RWPE1 (cell line): ENCODE results near the gene C10orf71.

ENCODE experiments used
- CTCF ChIA-PET: fragments of 350-600 bp; sonication (Branson Sonifier 250); formaldehyde crosslinking; extraction: SDS; loops from one replicate; lab custom pipeline; 2021; lab: Yijun Ruan, JAX
- POLR2A ChIA-PET: fragments of 400-600 bp; formaldehyde crosslinking; extraction: SDS; loops from one replicate; lab custom pipeline; 2020; ENCODE audit warnings: antibody characterized with exemption; ENCODE audit not compliant: low non-redundant PET; lab: Yijun Ruan, JAX
- DNase-seq: peaks from one replicate; pipeline ENCODE4 v3.0.0; 2012; ENCODE audit warnings: low spot score
- H3K27ac ChIP-seq: fragments of 450-650 bp; 2 replicates; pipeline ENCODE4 v1.5.1; 2017
- TF ChIP-seq, protein P1 (sequence below): fragments of 450-650 bp; conservative IDR thresholded peaks from 2 replicates; pipeline ENCODE4 v1.5.1; 2017; ENCODE audit warnings: low read depth, mild to moderate bottlenecking

Gene C10orf71, protein sequence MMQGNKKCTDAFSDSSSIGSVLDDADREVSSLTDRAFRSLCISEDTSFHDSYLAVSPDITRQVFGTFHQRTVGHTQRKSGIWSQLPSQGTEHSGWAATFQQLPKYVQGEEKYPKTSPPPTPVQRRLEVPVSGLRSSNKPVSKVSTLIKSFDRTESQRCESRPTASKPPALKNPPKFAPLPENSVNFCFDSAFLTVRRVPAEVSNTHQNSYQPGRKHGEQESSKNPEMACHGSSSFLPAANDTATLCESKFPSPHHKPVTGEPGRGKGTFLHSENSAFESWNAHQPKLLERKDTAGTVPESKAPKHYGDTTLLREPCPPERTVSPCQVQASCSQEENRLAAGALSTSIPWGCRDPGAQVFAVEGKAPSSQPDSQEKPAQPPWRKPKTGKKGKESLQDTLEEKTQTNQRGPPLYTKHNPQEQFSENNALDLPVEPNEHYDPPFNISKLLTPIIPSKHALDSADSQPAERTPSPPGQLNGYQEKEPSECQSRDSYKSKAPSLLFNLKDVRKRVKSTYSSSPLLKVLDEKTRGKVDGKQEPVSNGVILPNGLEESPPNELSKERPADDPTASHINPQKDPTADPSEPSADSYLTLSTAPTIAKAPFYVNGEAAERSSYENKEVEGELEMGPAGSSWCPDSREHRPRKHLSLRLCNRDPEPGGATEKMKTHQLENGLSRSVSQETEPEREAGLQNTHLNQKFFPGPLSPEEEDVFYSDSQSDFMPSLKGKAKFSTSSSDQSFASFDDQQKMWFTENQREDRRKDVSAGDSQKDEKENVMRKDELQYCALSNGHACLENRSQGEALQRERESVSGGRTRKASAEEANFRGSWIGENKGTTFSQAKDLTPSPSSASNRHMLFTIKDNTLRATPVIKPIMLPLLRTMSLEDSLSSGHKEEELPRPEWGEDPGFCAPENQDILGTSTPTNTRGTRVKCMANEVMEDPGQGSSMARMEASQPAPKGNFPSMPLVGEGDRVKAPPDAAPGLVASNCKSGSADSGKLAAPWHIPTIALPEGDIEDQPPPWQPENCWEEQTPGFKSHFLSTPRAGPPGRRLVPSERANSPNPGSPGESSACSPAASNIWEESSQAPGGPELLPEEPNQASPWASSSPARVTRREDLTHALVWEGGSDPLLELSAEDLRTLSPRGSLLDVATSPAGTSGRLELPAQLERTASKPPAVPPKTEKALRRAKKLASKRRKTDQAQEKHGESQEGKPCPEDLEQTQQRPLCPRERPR (N-terminal part only)

DNA sequence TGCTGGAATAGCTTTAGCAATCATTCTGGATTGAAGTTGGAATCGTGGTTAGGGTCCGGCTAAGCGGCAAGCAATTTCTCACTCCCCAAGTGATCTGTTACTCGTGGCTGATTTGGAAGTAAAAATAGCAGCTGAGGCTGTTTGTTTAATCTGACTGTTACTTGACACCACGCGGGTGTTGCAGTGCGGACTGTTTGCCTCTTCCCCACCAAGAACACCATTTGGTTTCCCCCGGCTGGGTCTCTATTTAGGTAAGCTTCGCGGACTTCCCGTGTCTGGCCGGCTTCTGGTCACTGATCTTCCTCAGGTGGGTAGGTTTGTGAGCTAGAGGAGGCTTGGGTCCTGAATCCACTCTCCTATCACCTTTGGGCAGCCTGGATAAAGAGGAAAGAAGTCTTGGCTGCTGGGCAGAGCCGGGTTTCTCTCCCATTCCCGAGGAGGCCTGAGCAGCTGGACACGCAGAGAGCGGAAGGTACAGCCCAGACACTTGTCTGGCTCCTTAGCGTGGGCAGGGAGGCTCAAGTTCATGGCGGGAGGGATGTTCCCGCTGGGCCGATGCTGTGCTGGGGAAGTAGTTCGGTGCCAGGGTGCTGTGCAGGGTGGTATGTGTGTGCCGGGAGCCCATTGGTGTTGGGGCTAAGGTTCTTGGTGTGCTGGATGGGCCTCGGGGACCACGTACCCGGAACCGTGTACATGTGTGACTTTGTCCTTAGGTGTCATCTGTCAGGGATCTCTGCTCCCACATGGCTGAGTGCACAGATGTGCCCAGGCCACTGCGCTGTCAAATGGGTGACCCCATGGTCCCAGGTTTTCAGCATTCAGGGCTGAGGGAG, at the start of gene C10orf71:
Gene C10orf71 (plus strand): TSS at position 188 of the 833 bp plus-strand sequence. CDS start 23,376 bp downstream, outside the sequence.
- H3K27ac ChIP-seq, result no peak within 1 kb of the TSS
- POLR2A ChIA-PET, result no interaction called here
- CTCF ChIA-PET, result no interaction called here
- TF ChIP-seq, protein P1, sequence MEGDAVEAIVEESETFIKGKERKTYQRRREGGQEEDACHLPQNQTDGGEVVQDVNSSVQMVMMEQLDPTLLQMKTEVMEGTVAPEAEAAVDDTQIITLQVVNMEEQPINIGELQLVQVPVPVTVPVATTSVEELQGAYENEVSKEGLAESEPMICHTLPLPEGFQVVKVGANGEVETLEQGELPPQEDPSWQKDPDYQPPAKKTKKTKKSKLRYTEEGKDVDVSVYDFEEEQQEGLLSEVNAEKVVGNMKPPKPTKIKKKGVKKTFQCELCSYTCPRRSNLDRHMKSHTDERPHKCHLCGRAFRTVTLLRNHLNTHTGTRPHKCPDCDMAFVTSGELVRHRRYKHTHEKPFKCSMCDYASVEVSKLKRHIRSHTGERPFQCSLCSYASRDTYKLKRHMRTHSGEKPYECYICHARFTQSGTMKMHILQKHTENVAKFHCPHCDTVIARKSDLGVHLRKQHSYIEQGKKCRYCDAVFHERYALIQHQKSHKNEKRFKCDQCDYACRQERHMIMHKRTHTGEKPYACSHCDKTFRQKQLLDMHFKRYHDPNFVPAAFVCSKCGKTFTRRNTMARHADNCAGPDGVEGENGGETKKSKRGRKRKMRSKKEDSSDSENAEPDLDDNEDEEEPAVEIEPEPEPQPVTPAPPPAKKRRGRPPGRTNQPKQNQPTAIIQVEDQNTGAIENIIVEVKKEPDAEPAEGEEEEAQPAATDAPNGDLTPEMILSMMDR, result no peak
- no peak for DNase-seq

DNA sequence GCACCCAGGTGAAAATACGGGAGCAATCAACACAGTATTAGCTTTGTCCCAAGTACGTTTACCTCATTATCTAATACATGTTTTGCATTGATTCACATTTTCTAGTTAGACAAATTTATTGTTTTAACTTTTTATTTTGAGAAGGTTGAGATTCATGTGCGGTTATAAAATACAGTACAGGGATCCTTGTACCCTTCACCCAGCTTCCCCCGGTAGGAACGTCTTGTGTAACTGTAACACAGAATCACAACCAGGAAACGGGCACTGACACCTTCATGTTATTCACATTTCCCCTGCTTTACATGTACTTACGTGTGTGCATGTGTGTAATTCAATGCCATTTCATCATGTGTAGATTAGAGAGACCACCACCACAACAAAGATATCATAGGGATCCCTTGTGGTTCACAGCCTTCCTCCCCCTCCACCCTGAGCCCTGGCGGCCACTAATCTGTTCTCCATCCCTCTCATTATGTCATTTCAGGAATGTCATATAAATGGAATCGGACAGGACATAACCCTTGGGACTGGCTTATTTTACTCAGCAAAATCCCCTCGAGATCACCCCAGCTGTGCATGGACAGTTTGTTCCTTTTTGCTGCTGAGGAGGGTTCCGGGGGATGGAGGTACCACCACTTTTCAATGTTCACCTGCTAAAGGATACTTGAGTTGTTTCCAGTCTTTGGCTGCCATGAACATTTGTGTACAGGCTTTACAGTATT, 46.5 kb upstream of the C10orf71 start:
- TF ChIP-seq, protein P1, result no peak
- ChIA-PET CTCF (no interaction called here), POLR2A (no interaction called here)
- no peak overlapping the region for H3K27ac ChIP-seq
- DNase-seq, result no peak

DNA sequence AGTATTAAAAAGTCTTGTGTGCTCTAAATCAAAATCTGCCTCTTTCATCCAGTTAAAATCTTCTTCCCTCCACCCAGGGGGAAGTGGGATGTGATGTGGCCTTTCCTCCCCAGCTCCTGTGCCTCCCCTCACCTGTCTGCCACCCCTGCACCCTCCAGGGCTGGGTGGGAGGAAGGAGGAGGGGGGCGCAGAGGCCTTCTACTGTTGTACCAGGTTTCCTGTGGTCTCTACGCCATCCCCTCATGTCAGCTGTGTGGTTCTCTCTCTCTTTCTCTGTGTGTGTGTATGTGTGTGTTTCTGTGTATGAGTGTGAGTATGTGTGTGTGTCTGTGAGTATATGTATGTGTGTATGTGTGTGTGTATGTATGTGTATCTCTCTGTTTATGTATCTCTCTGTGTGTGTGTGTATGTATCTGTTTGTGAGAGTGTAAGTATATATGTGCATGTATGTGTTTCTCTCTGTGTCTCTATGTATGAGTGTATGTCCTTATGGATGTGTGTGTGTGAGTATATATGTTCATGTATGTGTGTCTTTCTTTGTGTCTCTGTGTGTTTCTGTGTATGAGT, 45.5 kb upstream of the C10orf71 start:
- TF ChIP-seq, protein P1, result no peak
- CTCF ChIA-PET, result no interaction called here
- no peak overlapping the region for H3K27ac ChIP-seq
- no peak for DNase-seq
- POLR2A ChIA-PET, result no interaction called here

DNA sequence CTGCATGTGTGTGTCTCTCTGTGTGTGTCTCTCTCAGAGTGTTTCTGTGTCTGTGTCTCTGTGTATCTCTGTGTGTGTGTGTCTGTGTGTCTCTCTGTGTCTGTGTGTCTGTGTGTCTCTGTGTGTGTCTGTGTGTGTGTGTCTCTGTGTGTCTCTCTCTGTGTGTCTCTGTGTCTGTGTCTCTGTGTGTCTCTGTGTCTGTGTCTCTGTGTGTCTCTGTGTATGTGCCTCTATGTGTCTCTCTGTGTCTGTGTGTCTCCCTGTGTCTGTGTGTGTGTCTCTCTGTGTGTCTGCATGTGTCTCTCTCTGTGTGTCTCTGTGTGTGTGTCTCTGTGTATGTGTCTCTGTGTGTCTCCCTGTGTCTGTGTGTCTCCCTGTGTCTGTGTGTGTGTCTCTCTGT, 44.8 kb upstream of the C10orf71 start:
- no peak overlapping the region for H3K27ac ChIP-seq
- no peak for DNase-seq
- ChIA-PET CTCF (no interaction called here), POLR2A (no interaction called here)
- TF ChIP-seq, protein P1, result no peak

DNA sequence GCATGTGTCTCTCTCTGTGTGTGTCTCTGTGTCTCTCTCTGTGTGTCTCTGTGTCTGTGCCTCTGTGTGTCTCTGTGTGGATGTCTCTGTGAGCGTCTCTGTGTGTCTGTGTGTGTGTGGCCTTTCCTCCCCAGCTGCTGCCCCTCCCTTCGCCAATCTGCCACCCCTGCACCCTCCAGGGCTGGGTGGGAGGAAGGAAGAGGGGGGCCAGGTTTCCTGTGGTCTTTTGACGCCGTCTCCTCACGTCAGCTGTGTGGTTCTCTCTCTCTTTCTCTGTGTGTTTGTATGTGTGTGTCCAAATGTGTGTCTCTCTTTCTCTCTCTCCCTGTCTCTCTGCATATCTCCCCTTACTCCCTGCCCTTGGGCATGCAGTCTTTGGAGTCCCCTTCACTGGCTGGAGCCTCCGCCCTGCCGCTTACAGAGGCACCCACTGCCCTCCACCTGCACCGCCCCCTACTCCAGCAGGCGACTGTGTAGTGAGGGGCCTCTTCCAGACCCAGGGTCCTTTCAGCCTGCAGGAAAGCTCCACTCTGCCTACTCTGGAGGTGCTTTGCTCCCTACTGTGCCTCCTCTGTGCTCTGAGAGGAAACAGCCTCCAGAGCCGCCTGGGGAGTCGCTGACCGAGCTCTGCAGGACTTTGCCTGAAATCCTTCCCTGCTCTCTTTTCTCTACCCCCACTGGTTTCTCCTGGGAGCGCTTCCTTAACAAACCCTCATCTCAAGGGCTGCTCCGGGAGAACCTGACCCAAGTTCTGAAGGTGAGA, 44.2 kb upstream of the C10orf71 start:
- DNase-seq, result no peak
- no peak overlapping the region for H3K27ac ChIP-seq
- ChIA-PET POLR2A (no interaction called here), CTCF (no interaction called here)
- TF ChIP-seq, protein P1, result no peak
